Natural killer cell (primary cell): ENCODE measurements around the gene DIAPH2. TPM values are rescaled to one million over a fixed set of nuclear protein-coding genes. Genes with fewer than 3 reads are reported as not detected.
"Not testable (repeated sequence)": the region's sequence is repeated elsewhere in the genome, so short reads cannot be mapped to it uniquely, and the experiment has no call there.

Experiments
- ATAC-seq, 3 donors: fragments of 150-1000 bp in 2 of 3; fragments of 200-7000 bp in 1 of 3; cut with Tn5 transposase; 1 replicate in 1 of 3; 2 replicates in 2 of 3; pipeline ENCODE4 v1.10.0; 2021; ENCODE audit warnings: mild to moderate bottlenecking in 2 of 3, moderate library complexity in 2 of 3
- DNase-seq, 2 donors: peaks; one replicate each; pipeline versions ENCODE4 v3.0.0 to v3.0.0-alpha.2; 2013 to 2021; ENCODE audit warnings: mixed read lengths in 1 of 2
- H3K27ac ChIP-seq: one replicate; pipeline ENCODE4 v1.5.1; 2013; ENCODE audit warnings: mild to moderate bottlenecking, low read length
- H3K27me3 ChIP-seq: one replicate; pipeline ENCODE4 v1.6.1; 2013; ENCODE audit warnings: low read length; ENCODE audit not compliant: control insufficient read depth, insufficient read depth
- H3K36me3 ChIP-seq: one replicate; pipeline ENCODE4 v1.6.1; 2013; ENCODE audit warnings: low read length; ENCODE audit not compliant: control insufficient read depth, insufficient read depth
- H3K4me1 ChIP-seq: one replicate; pipeline ENCODE4 v1.6.1; 2013; ENCODE audit warnings: low read length; ENCODE audit not compliant: control insufficient read depth, insufficient read depth
- H3K4me3 ChIP-seq: one replicate; pipeline ENCODE4 v1.5.1; 2013; ENCODE audit warnings: low read length
- H3K9me3 ChIP-seq: one replicate; pipeline ENCODE4 v1.6.1; 2013; ENCODE audit warnings: low read length; ENCODE audit not compliant: control insufficient read depth, insufficient read depth
- H3K27ac Mint-ChIP-seq, 2 donors: one replicate each; pipeline ENCODE4 v1.8.0; 2022; ENCODE audit warnings: mild to moderate bottlenecking in 2 of 2, mixed read lengths in 2 of 2, moderate library complexity in 1 of 2
- H3K27me3 Mint-ChIP-seq, 2 donors: one replicate each; pipeline ENCODE4 v1.8.0; 2022; ENCODE audit warnings: low read depth in 2 of 2, mixed read lengths in 2 of 2
- H3K36me3 Mint-ChIP-seq: one replicate; pipeline ENCODE4 v1.8.0; 2022; ENCODE audit warnings: mixed read lengths
- H3K4me1 Mint-ChIP-seq, 2 donors: one replicate each; pipeline ENCODE4 v1.8.0; 2022; ENCODE audit warnings: mixed read lengths in 2 of 2
- H3K4me3 Mint-ChIP-seq: one replicate; pipeline ENCODE4 v1.8.0; 2022; ENCODE audit warnings: mild to moderate bottlenecking, moderate library complexity, mixed read lengths
- H3K9me3 Mint-ChIP-seq, 2 donors: one replicate each; pipeline ENCODE4 v1.8.0; 2022; ENCODE audit warnings: mixed read lengths in 2 of 2
- CTCF ChIP-seq: fragments of 200-600 bp; IDR thresholded peaks from one replicate; pipeline ENCODE4 v1.8.0; 2022; ENCODE audit warnings: antibody characterized with exemption
- WGBS: methylation state at CpG from one replicate; pipeline ENCODE4 v1.1.7; 2013; ENCODE audit warnings: missing lambda C conversion rate; ENCODE audit not compliant: insufficient coverage; 5-methylcytosine and 5-hydroxymethylcytosine counted together
- intact Hi-C: fragments of 100-400 bp; cut with micrococcal nuclease; formaldehyde crosslinking; loops from one replicate; pipeline ENCODE4 v1.14.2; 2022
- total RNA-seq, 4 donors: library from RNA; stranded (reverse); fragments of 120-200 nt in 1 of 4; gene quantifications; one replicate each; pipeline versions ENCODE4 v1.2.3 to v1.2.4, GENCODE V29; 2013 to 2022

The DIAPH2 gene
- total RNA-seq, 3 donors from 2014 or later (not counting 1 experiment from before 2014, with no cell fraction given), result 17.0 to 18.2 (median 17.0) TPM

GRCh38 chrX:97409632-97410415 lies 725.2 kb downstream of the DIAPH2 start:
- H3K27me3 Mint-ChIP-seq, H3K9me3 Mint-ChIP-seq, H3K9me3 ChIP-seq, H3K36me3 Mint-ChIP-seq, ATAC-seq, H3K4me1 Mint-ChIP-seq, H3K27ac ChIP-seq, H3K4me3 Mint-ChIP-seq, H3K27me3 ChIP-seq, H3K4me3 ChIP-seq, H3K4me1 ChIP-seq, intact Hi-C loops, H3K36me3 ChIP-seq, DNase-seq, H3K27ac Mint-ChIP-seq: not testable (repeated sequence)
- WGBS, result over 99% methylated on average over 12 of the region's 13 CpGs

- WGBS, result 100% methylated on average over 1 of the region's 1 CpG
- Histone ChIP-seq H3K9me3 (no peaks in the 10 kb centered on the region), H3K27me3 (no peaks in the 10 kb centered on the region), H3K36me3 (no peaks in the 10 kb centered on the region), H3K27ac (no peak overlapping the region), H3K4me3 (no peak overlapping the region), H3K4me1 (no peaks in the 10 kb centered on the region)
- H3K27me3 Mint-ChIP-seq, result peaks cover 0 to 6% of the 10 kb centered on the region in 2 donors
- no peak overlapping the region for H3K4me3 Mint-ChIP-seq
- H3K27ac Mint-ChIP-seq, result no peak overlapping the region
- ATAC-seq (no peak), DNase-seq (no peak)
- intact Hi-C loops, result no loop called here
- peaks cover under 1 to 2% of the 10 kb centered on the region in 2 donors for H3K9me3 Mint-ChIP-seq
- TF ChIP-seq CTCF, result no peak
- H3K4me1 Mint-ChIP-seq, result no peaks in the 10 kb centered on the region
- H3K36me3 Mint-ChIP-seq, result no peaks in the 10 kb centered on the region
Measured at GRCh38 chrX:97416461-97416860, 731.8 kb downstream of the DIAPH2 start.

GRCh38 chrX:97429101-97429500 lies 744.5 kb downstream of the DIAPH2 start:
- H3K27ac Mint-ChIP-seq, result no peak overlapping the region
- Histone ChIP-seq H3K4me3 (no peak overlapping the region), H3K9me3 (no peaks in the 10 kb centered on the region), H3K36me3 (no peaks in the 10 kb centered on the region), H3K4me1 (no peaks in the 10 kb centered on the region), H3K27ac (no peak overlapping the region), H3K27me3 (no peaks in the 10 kb centered on the region)
- ATAC-seq (no peak), DNase-seq (no peak)
- no peaks in the 10 kb centered on the region for H3K36me3 Mint-ChIP-seq
- no peaks in the 10 kb centered on the region for H3K4me1 Mint-ChIP-seq
- no peaks in the 10 kb centered on the region for H3K9me3 Mint-ChIP-seq
- no peak overlapping the region for H3K4me3 Mint-ChIP-seq
- intact Hi-C loops, result no loop called here
- TF ChIP-seq CTCF, result no peak
- WGBS, result 100% methylated on average over 3 of the region's 5 CpGs
- H3K27me3 Mint-ChIP-seq, result no peaks in the 10 kb centered on the region

- 100% methylated on average over 1 of the region's 1 CpG for WGBS
- no peak overlapping the region for H3K4me3 Mint-ChIP-seq
Measured at GRCh38 chrX:97431281-97431680, 746.6 kb downstream of the DIAPH2 start.

More at GRCh38 chrX:97431281-97431680, 746.6 kb downstream of the DIAPH2 start:
- intact Hi-C loops, result no loop called here
- Mint-ChIP-seq H3K4me1 (no peaks in the 10 kb centered on the region), H3K9me3 (no peaks in the 10 kb centered on the region), H3K27me3 (no peaks in the 10 kb centered on the region), H3K36me3 (no peaks in the 10 kb centered on the region), H3K27ac (no peak overlapping the region)
- Histone ChIP-seq H3K4me1 (no peaks in the 10 kb centered on the region), H3K27ac (no peak overlapping the region), H3K27me3 (no peaks in the 10 kb centered on the region), H3K4me3 (no peak overlapping the region), H3K36me3 (no peaks in the 10 kb centered on the region), H3K9me3 (no peaks in the 10 kb centered on the region)
- ATAC-seq, result no peak
- no peak for TF ChIP-seq CTCF
- no peak for DNase-seq
